GM12875 (cell line): ENCODE results near the gene POLD2.

Experiments
- H3K4me3 ChIP-seq: one replicate; pipeline ENCODE4 v1.5.1; 2011; ENCODE audit warnings: low read depth, low read length, control low read depth
- CTCF ChIP-seq: IDR thresholded peaks from 2 replicates; pipeline ENCODE4 v1.5.1; 2011; ENCODE audit warnings: low read depth, mild to moderate bottlenecking, control low read depth, inconsistent platforms, low read length, moderate library complexity, borderline replicate concordance; ENCODE audit not compliant: insufficient read depth

Gene POLD2

DNA sequence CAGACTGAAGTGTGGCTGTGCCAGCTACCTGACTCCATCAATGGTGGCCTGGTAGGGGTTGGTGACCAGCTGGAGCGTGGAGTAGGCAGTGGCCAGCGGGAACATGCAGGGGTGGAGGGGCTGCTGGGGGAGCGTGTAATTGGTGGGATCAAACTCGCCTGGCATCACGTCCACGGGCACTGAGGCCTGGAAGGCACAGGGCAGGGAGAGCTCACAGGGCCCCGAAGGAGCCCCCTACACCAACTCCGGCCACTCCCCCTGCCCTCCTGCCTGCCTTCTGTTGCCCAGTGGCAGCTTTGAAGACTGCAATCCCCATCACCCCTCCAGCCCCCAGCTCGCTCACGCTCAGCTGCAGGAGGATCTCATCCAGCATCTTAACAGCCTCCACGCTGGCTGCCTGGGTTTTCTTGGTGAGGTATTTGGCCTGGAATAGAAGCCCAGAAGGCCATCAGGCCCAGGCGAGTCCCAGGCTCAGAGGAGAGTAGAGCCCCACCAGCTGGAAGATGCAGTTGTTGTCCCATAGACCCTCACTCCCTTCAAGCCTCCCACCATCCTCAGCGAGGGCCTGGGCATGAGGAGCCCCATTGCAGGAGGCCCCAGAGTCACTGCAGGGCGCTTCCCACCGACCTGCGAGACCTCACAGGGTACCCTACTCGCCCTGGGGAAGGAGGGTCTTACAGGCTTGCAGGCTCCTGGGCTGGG, 7.1 kb downstream of the POLD2 start:
- H3K4me3 ChIP-seq: no peak overlapping the region
- TF ChIP-seq CTCF: no peak

- no peak for TF ChIP-seq CTCF
These were observed 8.6 kb downstream of the POLD2 start for GRCh38 chr7:44114586-44115310.

DNA sequence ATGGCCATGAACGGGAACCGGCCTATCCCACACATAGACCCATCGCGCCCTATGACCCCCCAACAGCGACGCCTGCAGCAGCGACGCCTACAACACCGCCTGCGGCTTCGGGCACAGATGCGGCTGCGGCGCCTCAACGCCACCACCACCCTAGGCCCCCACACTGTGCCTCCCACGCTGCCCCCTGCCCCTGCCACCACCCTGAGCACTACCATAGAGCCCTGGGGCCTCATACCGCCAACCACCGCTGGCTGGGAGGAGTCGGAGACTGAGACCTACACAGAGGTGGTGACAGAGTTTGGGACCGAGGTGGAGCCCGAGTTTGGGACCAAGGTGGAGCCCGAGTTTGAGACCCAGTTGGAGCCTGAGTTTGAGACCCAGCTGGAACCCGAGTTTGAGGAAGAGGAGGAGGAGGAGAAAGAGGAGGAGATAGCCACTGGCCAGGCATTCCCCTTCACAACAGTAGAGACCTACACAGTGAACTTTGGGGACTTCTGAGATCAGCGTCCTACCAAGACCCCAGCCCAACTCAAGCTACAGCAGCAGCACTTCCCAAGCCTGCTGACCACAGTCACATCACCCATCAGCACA, 9.5 kb downstream of the POLD2 start:
- no peak overlapping the region for H3K4me3 ChIP-seq

More at GRCh38 chr7:44114586-44115310, 8.6 kb downstream of the POLD2 start:
- H3K4me3 ChIP-seq: no peak overlapping the region

DNA sequence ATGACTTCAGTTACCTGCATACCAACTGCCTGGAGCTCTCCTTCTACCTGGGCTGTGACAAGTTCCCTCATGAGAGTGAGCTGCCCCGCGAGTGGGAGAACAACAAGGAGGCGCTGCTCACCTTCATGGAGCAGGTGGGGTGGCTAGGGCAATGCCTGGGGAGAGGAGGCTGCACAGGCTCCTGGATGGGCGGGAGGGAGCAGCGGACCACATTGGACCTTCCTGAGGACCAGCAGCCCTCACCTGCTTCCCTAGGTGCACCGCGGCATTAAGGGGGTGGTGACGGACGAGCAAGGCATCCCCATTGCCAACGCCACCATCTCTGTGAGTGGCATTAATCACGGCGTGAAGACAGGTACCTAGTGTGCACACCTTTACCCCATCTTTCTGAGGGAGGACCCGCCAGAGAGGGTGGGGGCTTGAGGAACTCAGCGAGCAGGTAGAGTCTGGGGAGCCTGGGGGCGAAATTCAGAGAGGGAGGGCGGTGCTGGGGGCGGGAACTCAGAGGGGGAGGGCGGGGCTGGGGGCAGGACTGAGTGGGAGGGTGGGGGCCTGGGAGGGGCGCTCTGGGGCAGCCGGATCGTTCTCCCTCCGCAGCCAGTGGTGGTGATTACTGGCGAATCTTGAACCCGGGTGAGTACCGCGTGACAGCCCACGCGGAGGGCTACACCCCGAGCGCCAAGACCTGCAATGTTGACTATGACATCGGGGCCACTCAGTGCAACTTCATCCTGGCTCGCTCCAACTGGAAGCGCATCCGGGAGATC, 10.2 kb downstream of the POLD2 start:
- H3K4me3 ChIP-seq: no peak overlapping the region
- no peak for TF ChIP-seq CTCF

More for the DNA sequence above, 9.5 kb downstream of the POLD2 start:
- no peak for TF ChIP-seq CTCF

DNA sequence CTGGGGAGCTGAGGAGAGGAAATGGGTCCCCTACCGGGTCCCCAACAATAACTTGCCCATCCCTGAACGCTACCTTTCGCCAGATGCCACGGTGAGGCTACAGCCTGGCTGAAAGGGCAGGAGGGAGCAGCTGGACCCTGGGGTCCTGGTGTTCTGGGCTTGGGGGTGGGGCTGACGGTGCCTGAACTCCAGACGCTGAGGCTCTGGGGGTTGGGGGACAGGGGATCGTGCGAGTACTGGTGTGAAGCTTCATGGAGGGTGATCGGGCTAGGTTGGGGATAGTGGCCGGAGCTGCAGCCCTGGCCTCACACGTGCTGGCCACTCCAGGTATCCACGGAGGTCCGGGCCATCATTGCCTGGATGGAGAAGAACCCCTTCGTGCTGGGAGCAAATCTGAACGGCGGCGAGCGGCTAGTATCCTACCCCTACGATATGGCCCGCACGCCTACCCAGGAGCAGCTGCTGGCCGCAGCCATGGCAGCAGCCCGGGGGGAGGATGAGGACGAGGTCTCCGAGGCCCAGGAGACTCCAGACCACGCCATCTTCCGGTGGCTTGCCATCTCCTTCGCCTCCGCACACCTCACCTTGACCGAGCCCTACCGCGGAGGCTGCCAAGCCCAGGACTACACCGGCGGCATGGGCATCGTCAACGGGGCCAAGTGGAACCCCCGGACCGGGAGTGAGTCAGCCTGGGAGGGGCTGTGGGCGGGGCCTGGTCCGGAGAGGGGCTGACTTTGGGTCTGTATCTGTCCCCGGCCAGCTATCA, 10.9 kb downstream of the POLD2 start:
- no peak overlapping the region for H3K4me3 ChIP-seq

DNA sequence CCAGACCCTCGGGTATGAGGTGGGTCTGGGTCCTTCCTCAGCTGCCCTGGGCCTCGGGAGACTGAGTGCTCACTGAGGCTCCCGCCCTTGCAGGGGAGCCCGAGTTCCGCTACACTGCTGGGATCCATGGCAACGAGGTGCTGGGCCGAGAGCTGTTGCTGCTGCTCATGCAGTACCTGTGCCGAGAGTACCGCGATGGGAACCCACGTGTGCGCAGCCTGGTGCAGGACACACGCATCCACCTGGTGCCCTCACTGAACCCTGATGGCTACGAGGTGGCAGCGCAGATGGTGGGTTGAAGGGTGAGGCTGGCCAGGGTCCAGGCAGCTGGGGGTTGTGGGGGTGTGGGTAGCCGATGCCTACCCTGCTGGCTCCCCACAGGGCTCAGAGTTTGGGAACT, 11.6 kb downstream of the POLD2 start:
- no peak overlapping the region for H3K4me3 ChIP-seq
- no peak for TF ChIP-seq CTCF

More for the DNA sequence above, 10.9 kb downstream of the POLD2 start:
- no peak for TF ChIP-seq CTCF
